ENCODE results near the gene SLC25A25.

SLC25A25 gene

GRCh38 chr9:128149001-128149701 lies 81.1 kb downstream of the SLC25A25 start, which contains the start of gene LCN2:
Gene LCN2, plus strand, starts transcription at chr9:128149453. Its CDS starts 73 bp downstream, at chr9:128149526.
- DNase-seq: no peak
- in situ Hi-C loops (cut with HindIII; ENCODE audit: low pct_ligation_motif_present, low pct_unique_long_range_greater_than_20kb, low sequenced_read_pairs): no loop called here

- in situ Hi-C loops (cut with HindIII; ENCODE audit: low pct_ligation_motif_present, low pct_unique_long_range_greater_than_20kb, low sequenced_read_pairs): no loop called here
- DNase-seq: no peak
Observed at GRCh38 chr9:128149951-128150593, 82.0 kb downstream of the SLC25A25 start.

- DNase-seq: no peak
- in situ Hi-C loops (cut with HindIII; ENCODE audit: low pct_ligation_motif_present, low pct_unique_long_range_greater_than_20kb, low sequenced_read_pairs): no loop called here
Observed at GRCh38 chr9:128150594-128151308, 82.7 kb downstream of the SLC25A25 start.

GRCh38 chr9:128151309-128152132 lies 83.5 kb downstream of the SLC25A25 start:
- no peak for DNase-seq
- in situ Hi-C loops (cut with HindIII; ENCODE audit: low pct_ligation_motif_present, low pct_unique_long_range_greater_than_20kb, low sequenced_read_pairs): no loop called here

GRCh38 chr9:128152133-128153059 lies 84.4 kb downstream of the SLC25A25 start:
- in situ Hi-C loops (cut with HindIII; ENCODE audit: low pct_ligation_motif_present, low pct_unique_long_range_greater_than_20kb, low sequenced_read_pairs): no loop called here
- no peak for DNase-seq

GRCh38 chr9:128153060-128153946 lies 85.3 kb downstream of the SLC25A25 start:
- in situ Hi-C loops (cut with HindIII; ENCODE audit: low pct_ligation_motif_present, low pct_unique_long_range_greater_than_20kb, low sequenced_read_pairs): no loop called here
- DNase-seq: no peak

GRCh38 chr9:128153947-128154695 lies 86.1 kb downstream of the SLC25A25 start:
- in situ Hi-C loops (cut with HindIII; ENCODE audit: low pct_ligation_motif_present, low pct_unique_long_range_greater_than_20kb, low sequenced_read_pairs): no loop called here
- DNase-seq: no peak

GRCh38 chr9:128155736-128156500 lies 87.9 kb downstream of the SLC25A25 start:
- in situ Hi-C loops (cut with HindIII; ENCODE audit: low pct_ligation_motif_present, low pct_unique_long_range_greater_than_20kb, low sequenced_read_pairs): no loop called here
- no peak for DNase-seq

All from ACHN (cell line).